HCT116 (cell line): ENCODE measurements around the gene HAND1.

Experiments used
- EGR1 ChIP-seq: IDR thresholded peaks from 2 replicates; pipeline ENCODE4 v1.6.1; 2012; ENCODE audit warnings: low read depth
- EZH2 ChIP-seq: fragments of 200-600 bp; sonication (generic); IDR thresholded peaks from 2 replicates; pipeline ENCODE4 v1.6.1; 2017; ENCODE audit warnings: antibody characterized with exemption, mixed run types
- EZH2phosphoT487 ChIP-seq: fragments of 200-600 bp; IDR thresholded peaks from 2 replicates; pipeline ENCODE4 v1.6.1; 2018; ENCODE audit warnings: antibody characterized with exemption, borderline replicate concordance
- POLR2A ChIP-seq: IDR thresholded peaks from 2 replicates; pipeline ENCODE4 v1.7.0; 2011; ENCODE audit warnings: borderline replicate concordance; ENCODE audit not compliant: insufficient read depth, insufficient read length; ENCODE audit errors: extremely low read depth
- POLR2AphosphoS5 ChIP-seq: IDR thresholded peaks from 2 replicates; pipeline ENCODE4 v1.6.1; 2011; ENCODE audit warnings: mild to moderate bottlenecking, low read depth, low read length, moderate library complexity
- TF ChIP-seq, protein P1 (sequence below), 3 experiments: fragments of 200-600 bp in 1 of 3; sonication (generic) in 1 of 3; IDR thresholded peaks in 2 of 3; conservative IDR thresholded peaks in 1 of 3; 2 replicates each; pipeline ENCODE4 v1.5.1; 2012 to 2017; ENCODE audit warnings: low read depth in 2 of 3, low read length in 2 of 3, antibody characterized with exemption in 1 of 3, borderline replicate concordance in 1 of 3, control low read depth in 1 of 3, mild to moderate bottlenecking in 1 of 3, mixed read lengths in 1 of 3, mixed run types in 1 of 3, moderate library complexity in 1 of 3; ENCODE audit not compliant: insufficient read depth in 1 of 3
- TF ChIP-seq, protein P2 (sequence below): IDR thresholded peaks from 2 replicates; pipeline ENCODE4 v1.6.1; 2012
- TF ChIP-seq, protein P3 (sequence below): IDR thresholded peaks from 2 replicates; pipeline ENCODE4 v1.6.1; 2012

DNA sequence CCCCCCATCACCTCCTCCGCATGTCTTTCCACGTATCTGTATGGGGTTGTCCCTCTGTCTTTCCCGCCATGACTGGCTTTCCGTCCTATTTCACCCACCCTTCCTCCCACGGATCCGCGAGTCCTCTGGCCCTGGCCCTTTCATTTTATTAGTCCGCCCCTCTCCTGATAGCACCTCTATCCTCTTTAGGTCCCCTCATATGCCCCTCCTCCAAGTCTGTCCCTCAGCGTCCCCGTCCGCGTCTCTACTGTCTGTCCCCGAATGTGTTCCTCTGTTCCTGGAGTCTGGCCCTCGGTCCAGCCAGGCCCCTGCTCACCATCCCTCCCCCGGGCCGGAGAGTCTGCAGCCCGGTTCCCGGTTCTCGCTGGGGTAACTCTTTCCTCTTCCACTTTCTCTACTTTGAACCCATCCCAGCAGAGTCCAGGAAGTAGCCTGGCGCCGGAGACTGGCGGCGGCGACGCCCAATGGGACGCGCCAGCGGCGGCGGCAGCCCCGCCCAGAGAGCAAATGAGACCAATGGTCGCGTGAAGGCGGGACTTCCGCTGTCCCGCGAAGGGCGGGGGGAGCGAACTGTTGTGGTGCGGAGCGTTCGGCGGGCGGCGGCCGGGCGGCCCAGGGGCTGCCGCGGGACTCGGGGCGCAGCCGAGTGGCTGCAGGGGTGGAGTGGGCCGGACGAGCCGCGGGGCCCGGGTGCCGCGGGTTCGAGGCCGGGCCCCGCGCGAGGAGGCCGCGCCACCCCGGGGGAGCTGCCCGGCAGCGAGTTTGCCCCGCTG lies 32.4 kb downstream of the HAND1 start, which contains the start of gene SAP30L:
- peak; percentile 79 for TF ChIP-seq POLR2AphosphoS5
- TF ChIP-seq, protein P1, sequence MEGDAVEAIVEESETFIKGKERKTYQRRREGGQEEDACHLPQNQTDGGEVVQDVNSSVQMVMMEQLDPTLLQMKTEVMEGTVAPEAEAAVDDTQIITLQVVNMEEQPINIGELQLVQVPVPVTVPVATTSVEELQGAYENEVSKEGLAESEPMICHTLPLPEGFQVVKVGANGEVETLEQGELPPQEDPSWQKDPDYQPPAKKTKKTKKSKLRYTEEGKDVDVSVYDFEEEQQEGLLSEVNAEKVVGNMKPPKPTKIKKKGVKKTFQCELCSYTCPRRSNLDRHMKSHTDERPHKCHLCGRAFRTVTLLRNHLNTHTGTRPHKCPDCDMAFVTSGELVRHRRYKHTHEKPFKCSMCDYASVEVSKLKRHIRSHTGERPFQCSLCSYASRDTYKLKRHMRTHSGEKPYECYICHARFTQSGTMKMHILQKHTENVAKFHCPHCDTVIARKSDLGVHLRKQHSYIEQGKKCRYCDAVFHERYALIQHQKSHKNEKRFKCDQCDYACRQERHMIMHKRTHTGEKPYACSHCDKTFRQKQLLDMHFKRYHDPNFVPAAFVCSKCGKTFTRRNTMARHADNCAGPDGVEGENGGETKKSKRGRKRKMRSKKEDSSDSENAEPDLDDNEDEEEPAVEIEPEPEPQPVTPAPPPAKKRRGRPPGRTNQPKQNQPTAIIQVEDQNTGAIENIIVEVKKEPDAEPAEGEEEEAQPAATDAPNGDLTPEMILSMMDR (IDR thresholded peaks at IDR 0.05 in 2 of 3, conservative IDR thresholded peaks at IDR 0.05 in 1 of 3; ENCODE audit: borderline replicate concordance in 1 of 3, insufficient read depth in 1 of 3, low read depth in 2 of 3, low read length in 2 of 3) = no peak
- TF ChIP-seq EZH2phosphoT487 = no peak
- TF ChIP-seq, protein P2, sequence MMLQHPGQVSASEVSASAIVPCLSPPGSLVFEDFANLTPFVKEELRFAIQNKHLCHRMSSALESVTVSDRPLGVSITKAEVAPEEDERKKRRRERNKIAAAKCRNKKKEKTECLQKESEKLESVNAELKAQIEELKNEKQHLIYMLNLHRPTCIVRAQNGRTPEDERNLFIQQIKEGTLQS = no peak
- peak; percentile 81 for TF ChIP-seq POLR2A
- TF ChIP-seq, protein P3, sequence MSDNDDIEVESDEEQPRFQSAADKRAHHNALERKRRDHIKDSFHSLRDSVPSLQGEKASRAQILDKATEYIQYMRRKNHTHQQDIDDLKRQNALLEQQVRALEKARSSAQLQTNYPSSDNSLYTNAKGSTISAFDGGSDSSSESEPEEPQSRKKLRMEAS = no peak
- no peak for TF ChIP-seq EGR1
- no peak for TF ChIP-seq EZH2
